Keratinocyte (primary cell): ENCODE results near the gene TET1.

Experiments used
- EZH2 ChIP-seq: IDR thresholded peaks from one replicate; pipeline ENCODE4 v1.6.1; 2012; ENCODE audit warnings: inconsistent platforms, mild to moderate bottlenecking, low read length, moderate library complexity
- TF ChIP-seq, protein P1 (sequence below), 3 experiments: IDR thresholded peaks in 1 of 3; conservative IDR thresholded peaks in 1 of 3; optimal IDR thresholded peaks in 1 of 3; 2 replicates in 2 of 3; 3 replicates in 1 of 3; pipeline versions ENCODE3 to v1.5.1; 2011; ENCODE audit warnings: low read length in 3 of 3, mild to moderate bottlenecking in 3 of 3, moderate library complexity in 2 of 3, control low read depth in 1 of 3, inconsistent platforms in 1 of 3; ENCODE audit not compliant: insufficient read depth in 2 of 3; ENCODE audit errors: extremely low read depth in 1 of 3

DNA sequence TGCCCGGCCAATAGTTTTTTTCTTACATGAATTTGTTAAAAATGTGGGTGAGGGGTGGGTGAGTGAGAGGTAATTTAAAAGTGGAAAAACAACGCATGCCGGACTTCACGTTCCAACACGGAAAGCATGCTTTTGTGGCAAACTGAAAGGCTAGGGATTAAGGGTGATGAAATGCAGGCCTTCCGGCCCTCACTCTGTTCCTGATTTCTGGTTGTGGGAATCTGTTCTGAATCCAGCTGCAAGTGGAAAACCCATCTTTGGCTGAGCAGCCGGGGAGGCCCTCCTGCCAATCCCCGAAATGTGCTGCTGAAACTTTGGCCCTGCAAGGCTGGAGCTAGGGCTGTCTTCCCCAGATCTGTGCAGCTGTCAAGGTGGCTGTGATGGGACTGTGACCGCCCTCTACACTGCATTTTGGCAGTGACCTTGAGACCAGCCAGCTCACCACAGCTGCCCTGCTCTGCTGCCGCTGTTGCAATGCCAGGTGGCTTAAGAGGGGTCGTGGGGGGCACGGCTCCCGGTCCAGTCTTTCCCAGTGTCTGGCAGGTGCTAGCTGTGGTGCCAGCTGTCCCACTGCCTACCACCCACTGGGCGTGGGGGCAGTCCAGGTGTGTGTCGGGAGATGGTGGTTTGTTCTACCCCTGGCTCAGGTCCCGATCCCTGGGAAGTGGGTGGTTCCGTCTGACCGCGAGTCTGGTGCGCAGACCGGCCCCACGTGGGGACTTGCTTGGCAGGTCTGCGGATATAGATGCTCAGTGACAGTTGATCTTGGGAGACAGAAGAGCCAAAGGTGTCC is 39.0 kb downstream of the TET1 start:
- TF ChIP-seq, protein P1, sequence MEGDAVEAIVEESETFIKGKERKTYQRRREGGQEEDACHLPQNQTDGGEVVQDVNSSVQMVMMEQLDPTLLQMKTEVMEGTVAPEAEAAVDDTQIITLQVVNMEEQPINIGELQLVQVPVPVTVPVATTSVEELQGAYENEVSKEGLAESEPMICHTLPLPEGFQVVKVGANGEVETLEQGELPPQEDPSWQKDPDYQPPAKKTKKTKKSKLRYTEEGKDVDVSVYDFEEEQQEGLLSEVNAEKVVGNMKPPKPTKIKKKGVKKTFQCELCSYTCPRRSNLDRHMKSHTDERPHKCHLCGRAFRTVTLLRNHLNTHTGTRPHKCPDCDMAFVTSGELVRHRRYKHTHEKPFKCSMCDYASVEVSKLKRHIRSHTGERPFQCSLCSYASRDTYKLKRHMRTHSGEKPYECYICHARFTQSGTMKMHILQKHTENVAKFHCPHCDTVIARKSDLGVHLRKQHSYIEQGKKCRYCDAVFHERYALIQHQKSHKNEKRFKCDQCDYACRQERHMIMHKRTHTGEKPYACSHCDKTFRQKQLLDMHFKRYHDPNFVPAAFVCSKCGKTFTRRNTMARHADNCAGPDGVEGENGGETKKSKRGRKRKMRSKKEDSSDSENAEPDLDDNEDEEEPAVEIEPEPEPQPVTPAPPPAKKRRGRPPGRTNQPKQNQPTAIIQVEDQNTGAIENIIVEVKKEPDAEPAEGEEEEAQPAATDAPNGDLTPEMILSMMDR (optimal IDR thresholded peaks at IDR 0.05 in 1 of 3, IDR thresholded peaks at IDR 0.05 in 1 of 3, conservative IDR thresholded peaks at IDR 0.05 in 1 of 3; ENCODE audit: extremely low read depth in 1 of 3, insufficient read depth in 2 of 3, low read length in 3 of 3): no peak
- no peak for TF ChIP-seq EZH2
